Measurements from ENCODE around the gene TIGAR.

GRCh38 chr12:4289998-4290790, 30.8 kb upstream of the TIGAR start:
- no peak for TF ChIP-seq CTCF (conservative IDR thresholded peaks at IDR 0.05 in 1 of 2, IDR thresholded peaks at IDR 0.05 in 1 of 2; ENCODE audit: low read depth in 1 of 2, low read length in 2 of 2)
- no peak for TF ChIP-seq EZH2 (IDR thresholded peaks at IDR 0.05; ENCODE audit: low read length, missing control alignments)

All from fibroblast of lung (primary cell).